ENCODE data around the gene ATP13A4. TPM values are rescaled to one million over a fixed set of nuclear protein-coding genes. Genes with fewer than 3 reads are reported as not detected.
A peak's percentile ranks its signal among the peaks of the same experiment; 100 is the strongest.

ATP13A4 gene
- not detected in 2 replicates for total RNA-seq (2021; fragmentation: NEBNext Ultra II Directional; extraction: Animal tissue kit (Norgen Biotek cat#: 25700))
- polyA plus RNA-seq (2011; rRNA removed), result 0.06 and 0.12 TPM in 2 replicates
- 0.06 TPM for polyA plus RNA-seq (2011; cell fraction: cytosol; rRNA removed)
- polyA plus RNA-seq (2011; cell fraction: nucleus; rRNA removed), result 0.09 TPM
- 0.12 to 0.19 TPM in 2 of 4 replicates, not detected in the others for polyA plus RNA-seq (2012, experiment 1 of 2)
- not detected for polyA plus RNA-seq (2012, experiment 2 of 2)
- 0.04 TPM for polyA plus RNA-seq (2013, experiment 1 of 2)
- polyA plus RNA-seq (2013, experiment 2 of 2), result 0.04 TPM
- 0.06 and 0.22 TPM in 2 replicates for polyA minus RNA-seq (2011; rRNA and poly(A)+ RNA removed)
- polyA minus RNA-seq (2011; cell fraction: cytosol; rRNA and poly(A)+ RNA removed), result not detected
- polyA minus RNA-seq (2011; cell fraction: nucleus; rRNA and poly(A)+ RNA removed), result not detected
- long read RNA-seq, experiment 1, result 0 reads
- long read RNA-seq, experiment 2, result 0 reads

- peak within 1 kb of the TSS; percentile 12 to 50; a peak in 1 of 4 replicates for H3K4me2 ChIP-seq (ENCODE audit: insufficient read depth in 1 of 2, low read depth in 2 of 2, low read length in 2 of 2)
- no peak within 1 kb of the TSS for H3K27ac ChIP-seq (ENCODE audit: low read depth, low read length)
- H3K4me3 ChIP-seq (ENCODE audit: extremely low read depth in 1 of 4, insufficient read depth in 2 of 4, low read depth in 3 of 4, low read length in 4 of 4), result no peak within 1 kb of the TSS
- no peak within 1 kb of the TSS for H4K91ac ChIP-seq (replicated peaks; ENCODE audit: insufficient read length, low read length)
- H3K36me3 ChIP-seq (ENCODE audit: control insufficient read depth in 2 of 4, insufficient read depth in 4 of 4, low read length in 3 of 4), result no peaks in the 10 kb centered on the region
- peak within 1 kb of the TSS; percentile 93 for H2AFZ ChIP-seq (ENCODE audit: low read length)
- no peaks in the 10 kb centered on the region for H3K9me3 ChIP-seq (ENCODE audit: insufficient read depth in 2 of 2, low read depth in 1 of 2, low read length in 1 of 2)
- 70% methylated on average over 9 of the region's 9 CpGs; no CpG with 5 or more reads in 1 of the 2 experiments for WGBS, 2 experiments (ENCODE audit: extremely low coverage in 1 of 2, insufficient coverage in 1 of 2, insufficient read length in 1 of 2, insufficient replicate concordance in 2 of 2, low coverage in 1 of 2, low lambda C conversion rate in 2 of 2, missing lambda C conversion rate in 1 of 2)
- H3K27me3 ChIP-seq (replicated peaks in 1 of 4; ENCODE audit: control insufficient read depth in 3 of 4, extremely low read depth in 1 of 4, insufficient read depth in 3 of 4, low read length in 3 of 4), result no peaks in the 10 kb centered on the region
- no peak within 1 kb of the TSS for H2BK15ac ChIP-seq (ENCODE audit: low read length)
- H3K18ac ChIP-seq (ENCODE audit: extremely low read depth, low read length), result no peak within 1 kb of the TSS
- no peak within 1 kb of the TSS for H3K14ac ChIP-seq (ENCODE audit: insufficient read length)
- H2BK120ac ChIP-seq (replicated peaks; ENCODE audit: low read depth, low read length), result no peak within 1 kb of the TSS
- no peaks in the 10 kb centered on the region for H3K79me2 ChIP-seq (ENCODE audit: control insufficient read depth in 1 of 2, insufficient read depth in 2 of 2, low read length in 2 of 2)
- no peak within 1 kb of the TSS for H3K4ac ChIP-seq (replicated peaks; ENCODE audit: insufficient read length, low read depth, low read length)
- H2AK5ac ChIP-seq (ENCODE audit: low read depth, low read length), result no peak within 1 kb of the TSS
- peaks cover 0 to 4% (median 0%) of the 10 kb centered on the region in 4 experiments; a peak in 2 of 7 replicates for H3K4me1 ChIP-seq (replicated peaks in 1 of 4; ENCODE audit: control insufficient read depth in 3 of 4, insufficient read depth in 4 of 4, low read length in 3 of 4)
- no peak within 1 kb of the TSS for H2BK12ac ChIP-seq (ENCODE audit: low read depth, low read length)
- H4K5ac ChIP-seq (ENCODE audit: insufficient read length, low read depth, low read length), result no peak within 1 kb of the TSS
- ChIA-PET POLR2A (ENCODE audit: partially characterized antibody) (no interaction called here), CTCF (ENCODE audit: partially characterized antibody) (interaction anchor here (0.5 to 1.3 kb wide), 4 partner anchors 78 to 400 kb away, joined by 3 to 4 read pairs (median 4); no protein-coding TSS in a partner anchor)
- FAIRE-seq (peak; percentile 45), DNase-seq (ENCODE audit: low read depth in 1 of 2, low spot score in 2 of 2) (peak in 1 of 2 experiments; percentile 54)
- H3K79me1 ChIP-seq (ENCODE audit: low read depth, low read length), result no peaks in the 10 kb centered on the region
- H3K23ac ChIP-seq (ENCODE audit: insufficient read length), result no peak within 1 kb of the TSS
- no peak within 1 kb of the TSS for H2BK20ac ChIP-seq (ENCODE audit: low read length)
- no peak within 1 kb of the TSS for H3K56ac ChIP-seq (replicated peaks; ENCODE audit: insufficient read length, low read depth, low read length)
- no peaks in the 10 kb centered on the region for H4K20me1 ChIP-seq (replicated peaks in 1 of 2; ENCODE audit: control insufficient read depth in 1 of 2, insufficient read depth in 2 of 2, low read length in 2 of 2)
- H2BK5ac ChIP-seq (ENCODE audit: low read depth, low read length), result no peak within 1 kb of the TSS
- H3K9ac ChIP-seq (replicated peaks in 1 of 4; ENCODE audit: extremely low read depth in 1 of 4, low read depth in 3 of 4, low read length in 3 of 4), result no peak within 1 kb of the TSS
- no peak within 1 kb of the TSS; the same call in 1 of the 2 replicates for H4K8ac ChIP-seq (ENCODE audit: extremely low read depth, insufficient read depth, low read length)
- H3K23me2 ChIP-seq (ENCODE audit: low read depth, low read length), result no peaks in the 10 kb centered on the region
- no peak for TF ChIP-seq JUND (IDR thresholded peaks at IDR 0.05; ENCODE audit: low read length)
- no peak for TF ChIP-seq BRCA1 (IDR thresholded peaks at IDR 0.05; ENCODE audit: low read depth, low read length)
- TF ChIP-seq POLR2AphosphoS5 (IDR thresholded peaks at IDR 0.05; ENCODE audit: low read depth, low read length), result no peak
- TF ChIP-seq EP300 (IDR thresholded peaks at IDR 0.05; ENCODE audit: borderline replicate concordance in 1 of 2, low read depth in 2 of 2, low read length in 2 of 2), result no peak
- TF ChIP-seq, protein P1, sequence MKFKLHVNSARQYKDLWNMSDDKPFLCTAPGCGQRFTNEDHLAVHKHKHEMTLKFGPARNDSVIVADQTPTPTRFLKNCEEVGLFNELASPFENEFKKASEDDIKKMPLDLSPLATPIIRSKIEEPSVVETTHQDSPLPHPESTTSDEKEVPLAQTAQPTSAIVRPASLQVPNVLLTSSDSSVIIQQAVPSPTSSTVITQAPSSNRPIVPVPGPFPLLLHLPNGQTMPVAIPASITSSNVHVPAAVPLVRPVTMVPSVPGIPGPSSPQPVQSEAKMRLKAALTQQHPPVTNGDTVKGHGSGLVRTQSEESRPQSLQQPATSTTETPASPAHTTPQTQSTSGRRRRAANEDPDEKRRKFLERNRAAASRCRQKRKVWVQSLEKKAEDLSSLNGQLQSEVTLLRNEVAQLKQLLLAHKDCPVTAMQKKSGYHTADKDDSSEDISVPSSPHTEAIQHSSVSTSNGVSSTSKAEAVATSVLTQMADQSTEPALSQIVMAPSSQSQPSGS (IDR thresholded peaks at IDR 0.05; ENCODE audit: low read length), result no peak
- TF ChIP-seq CHD2 (IDR thresholded peaks at IDR 0.05; ENCODE audit: low read length), result no peak
- TF ChIP-seq POU5F1 (IDR thresholded peaks at IDR 0.05; ENCODE audit: low read depth, low read length), result no peak
- no peak for TF ChIP-seq E2F6 (IDR thresholded peaks at IDR 0.05)
- no peak for TF ChIP-seq CBX8 (IDR thresholded peaks at IDR 0.05; ENCODE audit: borderline replicate concordance, low read depth, low read length)
- TF ChIP-seq SP2 (IDR thresholded peaks at IDR 0.05; ENCODE audit: low read length), result no peak
Measured at GRCh38 chr3:193554811-193555210, at the start of gene ATP13A4. Gene ATP13A4 (minus strand): TSS chr3:193554895. CDS start chr3:193554799, 96 bp downstream.
